Mesendoderm (in vitro differentiated cells): ENCODE measurements around the gene KYNU.

Experiments
- DNase-seq: peaks from one replicate; pipeline ENCODE4 v3.0.0; 2013
- H2AK5ac ChIP-seq: 2 replicates; pipeline ENCODE4 v1.6.1; 2013; ENCODE audit warnings: low read length, inconsistent platforms
- H2BK120ac ChIP-seq: 2 replicates; pipeline ENCODE4 v1.6.1; 2013; ENCODE audit warnings: low read depth, mild to moderate bottlenecking, low read length, moderate library complexity, mixed read lengths
- H2BK15ac ChIP-seq: replicated peaks from 2 replicates; pipeline ENCODE4 v1.6.1; 2013; ENCODE audit warnings: low read depth, mild to moderate bottlenecking, moderate library complexity
- H2BK5ac ChIP-seq: 2 replicates; pipeline ENCODE4 v1.6.1; 2013; ENCODE audit warnings: low read length, inconsistent platforms
- H3K18ac ChIP-seq: 2 replicates; pipeline ENCODE4 v1.6.1; 2013; ENCODE audit warnings: mild to moderate bottlenecking, low read length, mixed read lengths
- H3K23ac ChIP-seq: one replicate; pipeline ENCODE4 v1.6.1; 2013; ENCODE audit warnings: low read length
- H3K27ac ChIP-seq: 2 replicates; pipeline ENCODE4 v1.5.1; 2013; ENCODE audit warnings: low read depth, mild to moderate bottlenecking, inconsistent platforms, low read length, moderate library complexity
- H3K27me3 ChIP-seq: 2 replicates; pipeline ENCODE4 v1.6.1; 2013; ENCODE audit warnings: low read length, control low read depth, mild to moderate bottlenecking, inconsistent platforms; ENCODE audit not compliant: insufficient read depth, poor library complexity
- H3K36me3 ChIP-seq: 2 replicates; pipeline ENCODE4 v1.6.1; 2013; ENCODE audit warnings: low read length, inconsistent platforms; ENCODE audit not compliant: control insufficient read depth, insufficient read depth
- H3K4ac ChIP-seq: one replicate; pipeline ENCODE4 v1.6.1; 2013; ENCODE audit warnings: low read depth, mild to moderate bottlenecking, low read length, moderate library complexity
- H3K4me1 ChIP-seq: 2 replicates; pipeline ENCODE4 v1.6.1; 2013; ENCODE audit warnings: low read depth, low read length, inconsistent platforms; ENCODE audit not compliant: control insufficient read depth
- H3K4me2 ChIP-seq: 2 replicates; pipeline ENCODE4 v1.6.1; 2013; ENCODE audit warnings: low read length
- H3K4me3 ChIP-seq: 2 replicates; pipeline ENCODE4 v1.5.1; 2013; ENCODE audit warnings: mild to moderate bottlenecking, low read length
- H3K56ac ChIP-seq: one replicate; pipeline ENCODE4 v1.6.1; 2013; ENCODE audit warnings: low read length
- H3K79me1 ChIP-seq: 2 replicates; pipeline ENCODE4 v1.6.1; 2013; ENCODE audit warnings: low read length, inconsistent platforms
- H3K79me2 ChIP-seq: 2 replicates; pipeline ENCODE4 v1.6.1; 2013; ENCODE audit warnings: mild to moderate bottlenecking, low read length; ENCODE audit not compliant: control insufficient read depth, insufficient read depth
- H3K9ac ChIP-seq: 2 replicates; pipeline ENCODE4 v1.6.1; 2013; ENCODE audit warnings: low read length, inconsistent platforms
- H4K5ac ChIP-seq: one replicate; pipeline ENCODE4 v1.6.1; 2013; ENCODE audit warnings: low read length
- H4K8ac ChIP-seq: one replicate; pipeline ENCODE4 v1.6.1; 2013; ENCODE audit warnings: low read depth, mild to moderate bottlenecking, control low read depth, low read length, moderate library complexity
- WGBS: extraction: QIAGEN DNeasy Blood & Tissue Kit; methylation state at CpG from one replicate; pipeline ENCODE4 v1.1.7; 2013; ENCODE audit warnings: low lambda C conversion rate, missing lambda C conversion rate; ENCODE audit not compliant: insufficient coverage; ENCODE audit errors: extremely low coverage; 5-methylcytosine and 5-hydroxymethylcytosine counted together

KYNU gene

DNA sequence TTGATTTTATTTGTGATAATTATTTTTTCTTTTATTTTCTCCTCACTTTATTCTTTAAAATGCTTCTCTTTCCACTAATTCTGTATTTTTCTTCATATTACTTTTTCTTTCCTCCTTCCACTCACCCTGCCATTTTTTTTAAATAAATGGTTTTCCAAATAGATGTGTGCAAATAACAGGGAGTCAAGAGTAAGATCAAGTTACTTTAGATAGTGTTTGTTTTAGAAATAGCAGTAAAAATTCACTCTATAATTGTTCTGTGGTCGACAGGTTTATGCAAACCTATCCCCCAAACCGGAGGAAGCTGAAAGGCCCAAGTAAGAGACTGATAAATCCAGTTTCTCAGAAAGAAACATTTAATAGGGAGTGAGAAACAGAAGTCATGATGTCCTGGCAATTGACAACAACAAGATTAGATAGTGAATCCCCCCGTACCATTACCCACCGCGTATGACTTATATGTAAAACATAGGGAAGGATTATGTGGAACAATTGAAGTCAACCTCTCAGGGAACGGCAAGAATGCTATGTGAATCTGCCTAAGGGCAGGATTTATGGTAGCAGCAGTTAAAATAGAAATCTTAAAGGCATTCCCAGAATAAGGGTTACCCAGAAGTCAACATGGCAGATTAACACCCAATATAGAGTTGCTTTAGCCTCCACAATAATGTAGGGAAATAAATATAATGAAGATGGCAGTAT, 75.5 kb downstream of the KYNU start:
- Histone ChIP-seq H3K79me2 (no peaks in the 10 kb centered on the region), H2BK15ac (no peak overlapping the region), H3K18ac (no peak overlapping the region), H3K4me2 (no peak overlapping the region), H3K9ac (no peak overlapping the region), H4K5ac (no peak overlapping the region), H3K4me1 (no peaks in the 10 kb centered on the region), H3K23ac (no peak overlapping the region), H2AK5ac (no peak overlapping the region), H3K27ac (no peak overlapping the region), H3K27me3 (no peaks in the 10 kb centered on the region), H3K4ac (no peak overlapping the region), H3K79me1 (no peaks in the 10 kb centered on the region), H3K56ac (no peak overlapping the region), H2BK5ac (no peak overlapping the region), H4K8ac (no peak overlapping the region), H2BK120ac (no peak overlapping the region), H3K36me3 (no peaks in the 10 kb centered on the region), H3K4me3 (no peak overlapping the region)
- peak; percentile 42 for DNase-seq
- no CpG with 5 or more reads among the region's 6 CpGs for WGBS

DNA sequence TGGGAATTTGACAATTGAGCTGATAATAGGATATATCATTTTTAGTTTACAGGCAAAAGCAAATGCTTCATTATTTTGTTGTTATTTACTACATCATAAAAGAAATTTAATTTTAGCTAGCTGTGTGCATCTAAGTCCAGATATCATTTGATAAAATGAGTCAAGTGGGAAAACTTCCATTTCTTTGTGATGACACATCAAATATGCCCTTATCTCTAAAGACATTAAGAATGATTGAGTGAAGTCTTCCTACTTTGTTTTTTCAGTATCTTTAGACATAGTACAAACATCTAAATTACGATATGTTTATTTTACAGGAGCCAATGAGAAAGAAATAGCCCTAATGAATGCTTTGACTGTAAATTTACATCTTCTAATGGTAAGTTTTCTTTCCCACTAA, 77.0 kb downstream of the KYNU start:
- H3K4me1 ChIP-seq: no peaks in the 10 kb centered on the region

DNA sequence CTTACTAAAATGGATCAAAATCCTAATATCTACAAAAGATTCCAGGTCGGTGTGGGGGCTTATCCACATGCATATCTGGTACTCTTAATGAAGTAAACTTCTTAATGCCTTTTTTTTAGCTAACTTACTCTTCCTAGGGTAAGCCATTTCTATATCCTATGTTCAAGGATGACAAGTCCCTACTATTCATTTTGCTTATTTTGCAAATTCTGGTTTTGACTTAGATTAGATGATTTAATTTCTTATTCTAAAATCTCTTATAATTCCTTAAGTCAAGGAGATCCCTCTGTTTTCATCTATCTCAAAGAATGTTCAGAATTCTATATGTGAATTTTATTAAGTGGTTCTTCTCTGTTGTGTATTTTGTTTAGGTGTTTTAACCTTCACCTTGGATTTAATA, 79.7 kb downstream of the KYNU start:
- Histone ChIP-seq H4K5ac (no peak overlapping the region), H3K56ac (no peak overlapping the region), H3K4me2 (no peak overlapping the region), H3K4me1 (no peaks in the 10 kb centered on the region), H3K79me2 (no peaks in the 10 kb centered on the region), H2BK5ac (no peak overlapping the region), H2BK120ac (no peak overlapping the region), H3K23ac (no peak overlapping the region), H3K27me3 (no peaks in the 10 kb centered on the region), H3K18ac (no peak overlapping the region), H2AK5ac (no peak overlapping the region), H3K79me1 (no peaks in the 10 kb centered on the region), H3K4me3 (no peak overlapping the region), H3K4ac (no peak overlapping the region), H3K36me3 (no peaks in the 10 kb centered on the region), H3K9ac (no peak overlapping the region), H3K27ac (no peak overlapping the region), H4K8ac (no peak overlapping the region), H2BK15ac (no peak overlapping the region)
- no peak for DNase-seq
- no CpG with 5 or more reads among the region's 1 CpG for WGBS

More for the DNA sequence above, 77.0 kb downstream of the KYNU start:
- no CpG with 5 or more reads among the region's 1 CpG for WGBS
- no peak overlapping the region for H3K9ac ChIP-seq
- H3K79me1 ChIP-seq: no peaks in the 10 kb centered on the region
- no peak overlapping the region for H3K4me2 ChIP-seq
- H2AK5ac ChIP-seq: no peak overlapping the region
- H4K5ac ChIP-seq: no peak overlapping the region
- H3K56ac ChIP-seq: no peak overlapping the region
- no peak overlapping the region for H4K8ac ChIP-seq
- no peak for DNase-seq
- no peak overlapping the region for H3K23ac ChIP-seq
- no peak overlapping the region for H2BK15ac ChIP-seq
- no peaks in the 10 kb centered on the region for H3K36me3 ChIP-seq
- no peak overlapping the region for H3K4me3 ChIP-seq
- H2BK120ac ChIP-seq: no peak overlapping the region
- no peak overlapping the region for H3K18ac ChIP-seq
- no peak overlapping the region for H2BK5ac ChIP-seq
- H3K4ac ChIP-seq: no peak overlapping the region
- H3K27me3 ChIP-seq: no peaks in the 10 kb centered on the region
- H3K79me2 ChIP-seq: no peaks in the 10 kb centered on the region
- no peak overlapping the region for H3K27ac ChIP-seq

DNA sequence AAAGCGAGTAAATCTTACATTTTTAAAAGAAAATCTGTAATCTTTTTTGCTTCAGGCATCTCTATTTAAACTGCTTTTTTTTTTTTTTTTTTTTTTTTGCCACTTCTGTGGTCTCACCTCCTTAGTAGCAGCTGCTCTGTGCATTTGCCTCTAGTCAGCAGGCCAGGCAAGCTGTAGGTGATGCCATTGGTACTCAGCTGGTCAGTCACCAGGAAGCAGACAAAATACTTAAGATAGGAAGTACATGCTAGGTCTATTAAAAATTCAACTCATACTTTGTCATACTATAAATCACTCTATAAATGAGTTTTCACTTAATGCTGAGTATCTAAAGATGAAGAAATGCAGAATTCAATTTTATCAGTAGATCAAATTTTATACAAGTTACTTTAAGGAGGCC, 83.7 kb downstream of the KYNU start:
- Histone ChIP-seq H3K27me3 (no peaks in the 10 kb centered on the region), H4K5ac (no peak overlapping the region), H2BK5ac (no peak overlapping the region), H3K79me2 (no peaks in the 10 kb centered on the region), H3K23ac (no peak overlapping the region), H2BK15ac (no peak overlapping the region), H3K4me1 (no peaks in the 10 kb centered on the region), H3K18ac (no peak overlapping the region), H2AK5ac (no peak overlapping the region), H4K8ac (no peak overlapping the region), H3K9ac (no peak overlapping the region), H3K56ac (no peak overlapping the region), H3K79me1 (no peaks in the 10 kb centered on the region), H2BK120ac (no peak overlapping the region), H3K27ac (no peak overlapping the region), H3K36me3 (no peaks in the 10 kb centered on the region), H3K4me3 (no peak overlapping the region), H3K4ac (no peak overlapping the region), H3K4me2 (no peak overlapping the region)
- no CpG with 5 or more reads among the region's 1 CpG for WGBS
- no peak for DNase-seq

DNA sequence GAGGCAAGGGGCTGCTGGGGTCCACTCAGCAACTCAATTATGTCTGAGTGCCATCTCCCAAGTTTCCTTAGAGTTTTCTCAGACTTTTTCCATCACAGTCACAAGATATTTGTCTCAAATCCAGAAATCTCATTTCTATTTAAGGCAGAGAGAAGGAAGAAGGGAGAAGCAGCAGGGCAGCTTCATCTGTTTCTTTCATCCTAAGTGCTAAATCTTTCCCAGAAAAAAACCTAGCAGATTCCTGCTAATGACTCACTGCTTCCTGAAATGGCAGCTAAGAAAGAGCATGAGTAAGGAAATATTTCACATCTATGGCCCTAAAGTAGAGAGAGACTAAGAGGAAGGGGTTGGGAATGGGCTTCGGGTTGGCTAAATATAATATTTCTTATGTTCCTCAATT, 88.0 kb downstream of the KYNU start:
- Histone ChIP-seq H3K18ac (no peak overlapping the region), H3K27ac (no peak overlapping the region), H2BK5ac (no peak overlapping the region), H2BK15ac (peak overlapping the region; percentile 74), H3K4ac (no peak overlapping the region), H3K23ac (no peak overlapping the region), H3K79me2 (no peaks in the 10 kb centered on the region), H3K9ac (no peak overlapping the region), H4K8ac (no peak overlapping the region), H3K56ac (no peak overlapping the region), H3K4me3 (no peak overlapping the region), H4K5ac (no peak overlapping the region), H3K79me1 (no peaks in the 10 kb centered on the region), H3K27me3 (no peaks in the 10 kb centered on the region), H3K4me1 (no peaks in the 10 kb centered on the region), H3K4me2 (no peak overlapping the region), H2AK5ac (no peak overlapping the region), H3K36me3 (no peaks in the 10 kb centered on the region), H2BK120ac (no peak overlapping the region)
- DNase-seq: peak; percentile 45
- WGBS: no CpG with 5 or more reads among the region's 1 CpG

DNA sequence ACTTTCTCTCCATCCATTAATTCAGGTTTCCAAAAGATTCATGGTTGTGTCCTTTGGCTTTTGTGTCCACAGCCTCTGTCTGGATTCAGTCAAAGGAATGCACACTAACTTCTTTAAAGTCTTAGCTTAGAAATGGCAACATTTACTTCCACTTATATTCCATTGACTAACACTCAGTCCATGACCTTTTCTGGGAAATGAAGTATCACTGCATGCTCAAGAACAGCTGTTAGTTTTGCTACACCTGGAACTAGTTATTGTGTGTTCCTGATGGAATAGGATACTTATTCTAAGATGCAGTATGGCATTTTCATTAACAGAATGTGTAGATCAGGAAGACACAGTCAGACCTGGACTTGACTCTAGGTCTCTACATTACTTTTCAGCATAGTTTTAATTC, 88.8 kb downstream of the KYNU start:
- Histone ChIP-seq H3K4me1 (no peaks in the 10 kb centered on the region), H4K5ac (no peak overlapping the region), H3K23ac (no peak overlapping the region), H3K4me2 (no peak overlapping the region), H2BK5ac (no peak overlapping the region), H3K18ac (no peak overlapping the region), H2BK15ac (no peak overlapping the region), H3K27ac (no peak overlapping the region), H3K27me3 (no peaks in the 10 kb centered on the region), H3K4ac (no peak overlapping the region), H4K8ac (no peak overlapping the region), H2BK120ac (no peak overlapping the region), H3K79me2 (no peaks in the 10 kb centered on the region), H3K36me3 (no peaks in the 10 kb centered on the region), H3K79me1 (no peaks in the 10 kb centered on the region), H2AK5ac (no peak overlapping the region), H3K4me3 (no peak overlapping the region), H3K9ac (no peak overlapping the region), H3K56ac (no peak overlapping the region)
- no peak for DNase-seq
